ENCODE data around the gene ST3GAL2. TPM values are rescaled to one million over a fixed set of nuclear protein-coding genes. Genes with fewer than 3 reads are reported as not detected.
"Not testable (repeated sequence)": the region's sequence is repeated elsewhere in the genome, so short reads cannot be mapped to it uniquely, and the experiment has no call there.

Gene ST3GAL2
- total and polyA plus RNA-seq, 4 donors = 8.4 to 37.0 (median 30.5) TPM

- no peak for ATAC-seq (ENCODE audit: insufficient read depth, low FRiP score)
- Histone ChIP-seq H3K27ac (ENCODE audit: low read depth in 1 of 2, low read length in 1 of 2) (no peak overlapping the region), H3K27me3 (ENCODE audit: control insufficient read depth in 3 of 3, insufficient read depth in 3 of 3, low read length in 2 of 3) (no peaks in the 10 kb centered on the region), H3K36me3 (ENCODE audit: control insufficient read depth in 4 of 4, insufficient read depth in 4 of 4, low read length in 4 of 4) (no peaks in the 10 kb centered on the region), H3K4me3 (no peak overlapping the region), H3K9me3 (ENCODE audit: control insufficient read depth in 4 of 4, insufficient read depth in 3 of 4, low read length in 3 of 4) (no peaks in the 10 kb centered on the region), H3K9ac (ENCODE audit: insufficient read depth in 1 of 2, low read length in 2 of 2) (peak overlapping the region in 1 of 2 donors; percentile 28), H3K4me1 (ENCODE audit: control insufficient read depth in 5 of 5, insufficient read depth in 5 of 5, low read length in 5 of 5) (peaks cover 0 to 22% (median 16%) of the 10 kb centered on the region in 5 donors)
- no peak for DNase-seq
- no peak for TF ChIP-seq CTCF (IDR thresholded peaks at IDR 0.05; ENCODE audit: control extremely low read depth, extremely low read depth)
- WGBS, 2 donors = 63 to 72% methylated on average over 13 of the region's 13 CpGs
Observed at GRCh38 chr16:70418274-70418992, 20.5 kb downstream of the ST3GAL2 start.

DNA sequence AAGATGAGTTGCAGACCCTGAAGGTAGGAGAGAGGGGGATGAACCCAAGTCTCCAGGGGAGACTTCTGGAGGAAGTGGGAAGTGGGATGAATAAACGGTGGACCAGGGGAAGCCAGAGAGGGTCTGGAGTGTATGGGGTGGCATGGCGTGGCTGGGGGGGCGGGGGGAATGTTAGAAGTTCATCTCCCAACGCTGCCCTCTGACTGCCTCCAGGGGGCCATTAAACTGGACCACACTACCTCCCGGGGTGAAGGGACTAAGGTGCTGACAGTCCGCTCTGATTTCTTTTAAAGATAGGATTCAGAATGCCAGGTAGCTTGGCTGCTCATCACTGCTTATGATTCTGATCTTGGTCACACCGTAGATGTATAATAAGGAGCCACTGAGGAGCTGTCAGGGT is 21.2 kb downstream of the ST3GAL2 start:
- Histone ChIP-seq H3K36me3 (ENCODE audit: control insufficient read depth in 4 of 4, insufficient read depth in 4 of 4, low read length in 4 of 4) (no peaks in the 10 kb centered on the region), H3K4me1 (ENCODE audit: control insufficient read depth in 5 of 5, insufficient read depth in 5 of 5, low read length in 5 of 5) (peaks cover 0 to 22% (median 16%) of the 10 kb centered on the region in 5 donors), H3K9me3 (ENCODE audit: control insufficient read depth in 4 of 4, insufficient read depth in 3 of 4, low read length in 3 of 4) (no peaks in the 10 kb centered on the region), H3K4me3 (no peak overlapping the region), H3K9ac (ENCODE audit: insufficient read depth in 1 of 2, low read length in 2 of 2) (no peak overlapping the region), H3K27ac (ENCODE audit: low read depth in 1 of 2, low read length in 1 of 2) (no peak overlapping the region), H3K27me3 (ENCODE audit: control insufficient read depth in 3 of 3, insufficient read depth in 3 of 3, low read length in 2 of 3) (no peaks in the 10 kb centered on the region)
- DNase-seq = no peak
- 72 to 77% methylated on average over 7 of the region's 7 CpGs for WGBS, 2 donors
- no peak for TF ChIP-seq CTCF (IDR thresholded peaks at IDR 0.05; ENCODE audit: control extremely low read depth, extremely low read depth)
- ATAC-seq (ENCODE audit: insufficient read depth, low FRiP score) = no peak

- Histone ChIP-seq H3K27ac (ENCODE audit: low read depth in 1 of 2, low read length in 1 of 2) (no peak overlapping the region), H3K4me3 (no peak overlapping the region), H3K36me3 (ENCODE audit: control insufficient read depth in 4 of 4, insufficient read depth in 4 of 4, low read length in 4 of 4) (no peaks in the 10 kb centered on the region), H3K9ac (ENCODE audit: insufficient read depth in 1 of 2, low read length in 2 of 2) (no peak overlapping the region), H3K9me3 (ENCODE audit: control insufficient read depth in 4 of 4, insufficient read depth in 3 of 4, low read length in 3 of 4) (no peaks in the 10 kb centered on the region), H3K27me3 (ENCODE audit: control insufficient read depth in 3 of 3, insufficient read depth in 3 of 3, low read length in 2 of 3) (no peaks in the 10 kb centered on the region), H3K4me1 (ENCODE audit: control insufficient read depth in 5 of 5, insufficient read depth in 5 of 5, low read length in 5 of 5) (peaks cover 0 to 22% (median 16%) of the 10 kb centered on the region in 5 donors)
- ATAC-seq (ENCODE audit: insufficient read depth, low FRiP score) (no peak), DNase-seq (no peak)
- TF ChIP-seq CTCF (IDR thresholded peaks at IDR 0.05; ENCODE audit: control extremely low read depth, extremely low read depth) = no peak
- WGBS, 2 donors = 85 to 86% methylated on average over 17 of the region's 17 CpGs
Observed at GRCh38 chr16:70416748-70417616, 21.9 kb downstream of the ST3GAL2 start.

DNA sequence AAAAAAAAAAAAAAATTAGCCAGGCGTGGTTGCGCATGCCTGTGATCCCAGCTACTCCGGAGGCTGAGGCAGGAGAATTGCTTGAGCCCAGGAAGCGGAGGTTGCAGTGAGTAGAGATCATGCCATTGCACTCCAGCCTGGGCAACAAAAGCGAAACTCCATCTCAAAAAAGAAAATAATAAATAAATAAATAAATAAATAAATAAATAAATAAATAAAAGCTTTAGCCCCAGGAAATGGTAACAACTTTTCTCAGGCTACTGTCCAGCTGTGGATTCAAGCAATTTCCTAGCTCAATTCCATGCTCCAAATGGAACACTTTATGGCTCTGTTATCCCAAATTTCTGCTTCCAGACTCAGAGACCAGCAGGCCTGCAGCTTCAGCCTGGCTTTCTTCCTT is 25.3 kb downstream of the ST3GAL2 start:
- 98 to 99% methylated on average over 5 of the region's 5 CpGs for WGBS, 2 donors
- not testable (repeated sequence) for H3K27me3 ChIP-seq (ENCODE audit: control insufficient read depth in 3 of 3, insufficient read depth in 3 of 3, low read length in 2 of 3); H3K9me3 ChIP-seq (ENCODE audit: control insufficient read depth in 4 of 4, insufficient read depth in 3 of 4, low read length in 3 of 4); H3K4me1 ChIP-seq (ENCODE audit: control insufficient read depth in 5 of 5, insufficient read depth in 5 of 5, low read length in 5 of 5); ATAC-seq (ENCODE audit: insufficient read depth, low FRiP score); H3K27ac ChIP-seq (ENCODE audit: low read depth in 1 of 2, low read length in 1 of 2); H3K4me3 ChIP-seq; H3K36me3 ChIP-seq (ENCODE audit: control insufficient read depth in 4 of 4, insufficient read depth in 4 of 4, low read length in 4 of 4); H3K9ac ChIP-seq (ENCODE audit: insufficient read depth in 1 of 2, low read length in 2 of 2); DNase-seq

All from lung (tissue), 12 donors.